HepG2 (cell line): ENCODE results near the gene PRDM11. TPM values are rescaled to one million over a fixed set of nuclear protein-coding genes. Genes with fewer than 3 reads are reported as not detected.

Experiments
- ATAC-seq: fragments of 200-7000 bp; cut with Tn5 transposase; 3 replicates; pipeline ENCODE4 v1.9.1; 2020; ENCODE audit warnings: mild to moderate bottlenecking, moderate library complexity
- BruUV-seq: library from RNA; stranded (reverse); fragments of 400-500 nt; replicated peaks from 2 replicates; lab custom pipeline; 2021; lab: Mats Ljungman, UMichigan
- CTCF ChIA-PET: fragments of 300-600 bp; formaldehyde crosslinking; extraction: SDS; loops from one replicate; lab custom pipeline; 2021; ENCODE audit warnings: low total read pairs, inconsistent platforms, low intra/inter-chr PET ratio; lab: Yijun Ruan, JAX
- POLR2A ChIA-PET: fragments of 350-600 bp; sonication (Branson Sonifier 250); formaldehyde crosslinking; loops from one replicate; lab custom pipeline; 2020; ENCODE audit warnings: antibody characterized with exemption, inconsistent platforms; lab: Yijun Ruan, JAX
- DNase-seq: peaks from one replicate; pipeline ENCODE4 v3.0.0-alpha.2; 2015; ENCODE audit warnings: low spot score
- FAIRE-seq: peaks from 3 replicates; lab custom pipeline; 2011; peaks lifted over from hg19 to GRCh38; lab: Jason Lieb, UNC
- H2AFZ ChIP-seq: one replicate; pipeline ENCODE4 v1.6.1; 2011; ENCODE audit warnings: low read length, inconsistent platforms
- H3K27ac ChIP-seq: fragments of 300-600 bp; 3 replicates; pipeline ENCODE4 v1.8.0; 2011; ENCODE audit warnings: mixed run types, mild to moderate bottlenecking, mixed read lengths, low read length, inconsistent platforms; ENCODE audit not compliant: insufficient read depth; ENCODE audit errors: extremely low read length
- H3K27me3 ChIP-seq, 2 experiments: fragments of 200-600 bp in 1 of 2; 2 replicates in 1 of 2; 3 replicates in 1 of 2; pipeline versions ENCODE4 v1.6.0 to v1.8.0; 2011; ENCODE audit warnings: low read length in 2 of 2, mild to moderate bottlenecking in 2 of 2, moderate library complexity in 2 of 2, inconsistent platforms in 1 of 2; ENCODE audit not compliant: insufficient read depth in 2 of 2, control insufficient read depth in 1 of 2
- H3K36me3 ChIP-seq, 2 experiments: fragments of 200-600 bp in 1 of 2; replicated peaks in 1 of 2; 2 replicates in 1 of 2; 3 replicates in 1 of 2; pipeline versions ENCODE4 v1.5.1 to v1.8.0; 2011; ENCODE audit warnings: low read length in 2 of 2, inconsistent platforms in 1 of 2; ENCODE audit not compliant: insufficient read depth in 2 of 2, control insufficient read depth in 1 of 2
- H3K4me1 ChIP-seq: 2 replicates; pipeline ENCODE4 v1.5.1; 2012; ENCODE audit warnings: low read length, inconsistent platforms; ENCODE audit not compliant: insufficient read depth
- H3K4me2 ChIP-seq: 2 replicates; pipeline ENCODE4 v1.6.0; 2011; ENCODE audit warnings: low read depth, low read length, inconsistent platforms
- H3K4me3 ChIP-seq, 3 experiments: fragments of 200-600 bp in 1 of 3; sonication (generic), shearing (Covaris generic) in 1 of 3; replicated peaks in 1 of 3; 2 replicates each; pipeline ENCODE4 v1.5.1; 2011 to 2016; ENCODE audit warnings: low read length in 3 of 3, inconsistent platforms in 2 of 3, low read depth in 2 of 3, mild to moderate bottlenecking in 2 of 3, control low read depth in 1 of 3, mixed read lengths in 1 of 3; ENCODE audit not compliant: insufficient read depth in 1 of 3
- H3K79me2 ChIP-seq: one replicate; pipeline ENCODE4 v1.6.1; 2011; ENCODE audit warnings: low read length, inconsistent platforms; ENCODE audit not compliant: insufficient read depth
- H3K9ac ChIP-seq: 2 replicates; pipeline ENCODE4 v1.6.0; 2011; ENCODE audit warnings: mild to moderate bottlenecking, low read depth, low read length, inconsistent platforms; ENCODE audit not compliant: insufficient read depth
- H3K9me3 ChIP-seq: 2 replicates; pipeline ENCODE4 v1.5.1; 2012; ENCODE audit warnings: mild to moderate bottlenecking, low read length
- H4K20me1 ChIP-seq: 2 replicates; pipeline ENCODE4 v1.6.0; 2011; ENCODE audit warnings: inconsistent platforms, mild to moderate bottlenecking, low read length, moderate library complexity; ENCODE audit not compliant: insufficient read depth
- SMARCC2 ChIP-seq: fragments of 450-650 bp; IDR thresholded peaks from 2 replicates; pipeline ENCODE4 v1.6.1; 2017; ENCODE audit warnings: antibody characterized with exemption, mild to moderate bottlenecking
- ZNF557 ChIP-seq: sonication (generic); formaldehyde crosslinking; IDR thresholded peaks from 2 replicates; pipeline ENCODE4 v1.4.0; 2020; ENCODE audit warnings: missing genetic modification reagents
- ZNF7 ChIP-seq: IDR thresholded peaks from 2 replicates; pipeline ENCODE4 v1.6.1; 2016; ENCODE audit warnings: missing biosample characterization, missing genetic modification reagents
- WGBS: methylation state at CpG from one replicate; pipeline ENCODE4 v1.1.6; 2017; ENCODE audit warnings: low lambda C conversion rate; 5-methylcytosine and 5-hydroxymethylcytosine counted together
- in situ Hi-C: cut with HindIII; loops from 2 replicates; pipeline ENCODE4 v1.10.0; 2017; ENCODE audit warnings: low pct_unique_long_range_greater_than_20kb; ENCODE audit not compliant: extremely low pct_ligation_motif_present
- intact Hi-C: fragments of 100-400 bp; cut with micrococcal nuclease; formaldehyde crosslinking; loops from one replicate; pipeline ENCODE4 v1.10.0; 2022; ENCODE audit not compliant: unreplicated experiment
- polyA plus RNA-seq, 8 experiments: library from polyadenylated mRNA; depleted of rRNA in 3 of 8; stranded (reverse) in 7 of 8; unstranded in 1 of 8; fragments of >200 nt; fragmentation: Illumina TruSeq in 4 of 8; extraction: Trizol in 4 of 8; gene quantifications; 2 replicates each; pipeline versions ENCODE4 v1.2.1 to v1.2.3, GENCODE V29; 2011 to 2016; ENCODE audit warnings: low read depth in 4 of 8, missing spikeins in 1 of 8, mixed read lengths in 1 of 8; ENCODE audit not compliant: insufficient read depth in 1 of 8
- total RNA-seq, 5 experiments: library from RNA; depleted of rRNA; stranded (reverse); fragments of >200 nt; fragmentation: Illumina TruSeq; extraction: Trizol; gene quantifications; 2 replicates each; pipeline ENCODE4 v1.2.3, GENCODE V29; 2016; ENCODE audit warnings: low read depth in 1 of 5
- TF ChIP-seq, protein P1 (sequence below): sonication (generic); formaldehyde crosslinking; IDR thresholded peaks from 2 replicates; pipeline ENCODE4; 2020; ENCODE audit warnings: missing genetic modification reagents, mild to moderate bottlenecking, borderline replicate concordance
- TF ChIP-seq, protein P2 (sequence below): sonication (generic); formaldehyde crosslinking; conservative IDR thresholded peaks from 2 replicates; pipeline ENCODE4 v1.4.0; 2020; ENCODE audit warnings: missing genetic modification reagents

PRDM11 gene
- total and polyA plus RNA-seq, 2 of the 13 experiments (the other 11 are each of a cell fraction or from before 2014, with no cell fraction given): 3.4 to 4.7 TPM

- TF ChIP-seq, protein P1, sequence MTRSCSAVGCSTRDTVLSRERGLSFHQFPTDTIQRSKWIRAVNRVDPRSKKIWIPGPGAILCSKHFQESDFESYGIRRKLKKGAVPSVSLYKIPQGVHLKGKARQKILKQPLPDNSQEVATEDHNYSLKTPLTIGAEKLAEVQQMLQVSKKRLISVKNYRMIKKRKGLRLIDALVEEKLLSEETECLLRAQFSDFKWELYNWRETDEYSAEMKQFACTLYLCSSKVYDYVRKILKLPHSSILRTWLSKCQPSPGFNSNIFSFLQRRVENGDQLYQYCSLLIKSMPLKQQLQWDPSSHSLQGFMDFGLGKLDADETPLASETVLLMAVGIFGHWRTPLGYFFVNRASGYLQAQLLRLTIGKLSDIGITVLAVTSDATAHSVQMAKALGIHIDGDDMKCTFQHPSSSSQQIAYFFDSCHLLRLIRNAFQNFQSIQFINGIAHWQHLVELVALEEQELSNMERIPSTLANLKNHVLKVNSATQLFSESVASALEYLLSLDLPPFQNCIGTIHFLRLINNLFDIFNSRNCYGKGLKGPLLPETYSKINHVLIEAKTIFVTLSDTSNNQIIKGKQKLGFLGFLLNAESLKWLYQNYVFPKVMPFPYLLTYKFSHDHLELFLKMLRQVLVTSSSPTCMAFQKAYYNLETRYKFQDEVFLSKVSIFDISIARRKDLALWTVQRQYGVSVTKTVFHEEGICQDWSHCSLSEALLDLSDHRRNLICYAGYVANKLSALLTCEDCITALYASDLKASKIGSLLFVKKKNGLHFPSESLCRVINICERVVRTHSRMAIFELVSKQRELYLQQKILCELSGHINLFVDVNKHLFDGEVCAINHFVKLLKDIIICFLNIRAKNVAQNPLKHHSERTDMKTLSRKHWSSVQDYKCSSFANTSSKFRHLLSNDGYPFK (CRISPR knock-in tag): no peak
- TF ChIP-seq, protein P2, sequence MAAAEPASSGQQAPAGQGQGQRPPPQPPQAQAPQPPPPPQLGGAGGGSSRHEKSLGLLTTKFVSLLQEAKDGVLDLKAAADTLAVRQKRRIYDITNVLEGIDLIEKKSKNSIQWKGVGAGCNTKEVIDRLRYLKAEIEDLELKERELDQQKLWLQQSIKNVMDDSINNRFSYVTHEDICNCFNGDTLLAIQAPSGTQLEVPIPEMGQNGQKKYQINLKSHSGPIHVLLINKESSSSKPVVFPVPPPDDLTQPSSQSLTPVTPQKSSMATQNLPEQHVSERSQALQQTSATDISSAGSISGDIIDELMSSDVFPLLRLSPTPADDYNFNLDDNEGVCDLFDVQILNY (CRISPR knock-in tag): no peak
- TF ChIP-seq ZNF7 (CRISPR knock-in tag): no peak
These were observed 132.3 kb downstream of the PRDM11 start (continued) for GRCh38 chr11:45278714-45279113.

GRCh38 chr11:45279645-45280044 is 133.2 kb downstream of the PRDM11 start:
- CTCF ChIA-PET: no interaction called here
- H3K9ac ChIP-seq: no peak overlapping the region
- peaks cover under 1 to 10% of the 10 kb centered on the region in 2 experiments; a peak in 4 of 5 replicates for H3K27me3 ChIP-seq
- H3K4me3 ChIP-seq: no peak overlapping the region
- no peak for ATAC-seq
- H3K79me2 ChIP-seq: no peaks in the 10 kb centered on the region
- intact Hi-C loops (no loop called here), in situ Hi-C loops (no loop called here)
- H4K20me1 ChIP-seq: no peaks in the 10 kb centered on the region
- H3K27ac ChIP-seq: no peak overlapping the region
- 0 out of 2 replicates have a peak, but pooled peaks cover 7% of the 10 kb centered on the region for H3K9me3 ChIP-seq
- POLR2A ChIA-PET: no interaction called here
- TF ChIP-seq SMARCC2: no peak
- TF ChIP-seq ZNF557: no peak
- no peak overlapping the region for H3K4me2 ChIP-seq
- 13% methylated on average over 2 of the region's 2 CpGs for WGBS
- no peak for DNase-seq
- H3K4me1 ChIP-seq: no peaks in the 10 kb centered on the region
- H2AFZ ChIP-seq: no peak overlapping the region
- BruUV-seq: no TSS peak
- H3K36me3 ChIP-seq: no peaks in the 10 kb centered on the region
- FAIRE-seq: no peak
